NCI-H146 (cell line): ENCODE measurements around the gene CCT3.
A peak's percentile ranks its signal among the peaks of the same experiment; 100 is the strongest.
"Not testable (repeated sequence)": the region's sequence is repeated elsewhere in the genome, so short reads cannot be mapped to it uniquely, and the experiment has no call there.

ENCODE experiments used
- DNase-seq: peaks from one replicate; lab custom pipeline; 2025; lab: John Stamatoyannopoulos, UW

CCT3 gene

GRCh38 chr1:156368157-156368658, 30.1 kb upstream of the CCT3 start:
- no peak for DNase-seq

DNA sequence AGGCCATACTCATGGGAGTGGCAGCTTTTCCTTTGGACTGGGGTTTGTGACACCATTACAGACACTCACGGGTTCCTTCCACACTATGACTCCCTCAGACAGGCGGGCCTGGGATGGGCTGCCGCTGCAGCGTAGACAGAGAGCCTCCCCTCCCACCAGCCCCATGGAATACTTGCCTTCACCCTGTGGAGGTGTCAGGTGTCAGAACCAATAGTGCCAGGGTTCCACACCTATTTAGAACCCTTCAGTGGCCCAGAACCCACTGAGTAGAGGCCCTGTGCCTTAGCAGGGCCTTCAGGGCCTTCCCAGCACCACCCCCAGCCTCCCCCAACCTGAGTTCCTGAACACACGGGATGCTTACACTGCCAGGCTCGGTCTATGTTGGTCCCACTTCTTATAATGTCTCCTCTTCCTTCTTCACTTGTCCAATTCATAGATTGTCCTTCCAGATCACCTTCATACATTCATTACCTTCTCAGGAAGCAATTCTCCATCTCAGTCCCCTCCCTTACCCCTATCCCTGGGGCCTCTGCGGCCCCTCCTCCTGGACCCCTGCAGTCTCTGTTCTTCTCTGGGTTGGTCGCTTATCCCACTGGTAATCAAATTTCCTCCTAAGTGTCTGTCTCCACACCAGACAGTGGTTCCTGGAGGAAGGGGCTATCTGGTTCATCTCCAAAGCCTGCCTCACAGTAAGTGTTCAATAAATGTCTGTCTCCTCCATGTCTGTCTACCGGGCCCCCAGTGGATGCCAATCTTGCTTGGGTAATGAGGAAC, 29.5 kb upstream of the CCT3 start:
- no peak for DNase-seq

DNA sequence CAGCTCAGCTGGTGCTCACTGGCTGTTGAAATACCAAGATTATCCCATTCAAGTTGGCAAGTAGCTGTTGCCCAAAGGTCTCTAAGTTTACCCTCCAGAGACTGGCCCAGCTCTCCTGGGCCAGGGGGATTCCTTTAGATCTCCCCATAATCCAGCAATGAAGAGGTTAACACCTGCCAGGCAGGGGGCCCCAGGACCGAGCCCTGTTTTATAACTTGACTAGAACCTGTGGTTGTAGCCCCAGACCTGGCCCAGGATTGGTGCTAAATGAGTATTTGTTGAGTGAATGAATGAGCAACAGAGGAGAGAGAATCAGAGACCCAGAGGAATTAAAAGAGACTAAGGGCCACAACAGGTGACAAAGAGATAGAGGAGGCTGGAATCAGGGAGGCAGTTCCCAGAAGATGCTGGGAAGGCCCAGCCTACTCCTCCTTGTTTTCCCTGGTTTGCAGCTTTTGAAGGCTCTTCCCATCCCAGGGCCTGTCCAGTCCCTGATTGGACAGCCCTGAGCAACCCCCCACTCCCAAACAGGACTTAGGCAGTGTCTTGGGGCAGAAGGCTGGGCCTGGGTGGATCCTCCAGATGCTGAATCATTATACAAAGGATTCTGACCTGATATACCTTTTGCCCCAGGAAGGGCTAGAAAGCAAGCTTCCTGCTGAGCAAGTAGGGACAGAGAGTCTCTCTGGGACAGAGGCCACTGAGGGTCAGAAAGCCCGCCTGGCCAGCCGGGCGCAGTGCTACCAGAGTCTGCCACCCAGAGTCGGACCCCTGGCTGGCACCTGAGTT, 28.5 kb upstream of the CCT3 start:
- no peak for DNase-seq

DNA sequence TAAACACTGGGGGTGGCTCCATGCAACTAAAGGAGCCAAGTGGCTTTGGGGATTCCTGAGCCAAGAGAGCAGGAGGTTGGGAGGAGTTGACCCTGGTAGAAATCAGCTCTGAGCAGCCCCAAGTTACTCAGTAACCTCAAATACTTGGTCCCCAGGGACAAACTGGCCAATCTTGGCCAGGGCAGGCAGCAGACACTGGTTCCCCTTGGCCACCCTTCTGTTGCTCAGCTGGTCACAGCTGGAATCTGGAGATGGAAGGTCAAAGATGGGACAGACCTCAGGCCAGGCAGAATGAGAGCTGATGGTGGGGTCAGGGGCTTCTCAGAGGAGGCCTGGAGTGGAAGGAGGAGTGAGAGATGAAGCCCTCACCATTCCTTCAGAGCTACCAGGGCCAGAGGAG, 27.7 kb upstream of the CCT3 start:
- DNase-seq = no peak

DNA sequence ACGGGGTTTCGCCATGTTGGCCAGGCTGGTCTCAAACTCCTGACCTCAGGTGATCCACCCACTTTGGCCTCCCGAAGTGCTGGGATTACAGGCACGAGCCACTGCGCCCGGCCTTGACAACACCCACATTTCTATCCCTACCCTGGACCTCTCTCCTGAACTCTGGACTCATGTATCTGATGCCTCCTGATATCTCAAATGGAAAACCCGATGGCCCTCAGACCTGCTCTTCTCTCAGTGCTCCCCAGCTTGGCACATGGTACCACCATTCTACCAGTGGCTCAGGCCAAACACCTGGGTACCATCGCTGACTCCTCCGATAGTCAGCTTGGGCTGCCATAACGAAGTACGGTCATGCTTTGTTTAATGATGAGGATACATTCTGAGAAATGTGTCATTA, 22.4 kb upstream of the CCT3 start:
- DNase-seq = no peak

- DNase-seq = no peak
Measured at GRCh38 chr1:156359973-156360372, 21.9 kb upstream of the CCT3 start.

- DNase-seq = no peak
Measured at GRCh38 chr1:156359249-156359648, 21.2 kb upstream of the CCT3 start.

DNA sequence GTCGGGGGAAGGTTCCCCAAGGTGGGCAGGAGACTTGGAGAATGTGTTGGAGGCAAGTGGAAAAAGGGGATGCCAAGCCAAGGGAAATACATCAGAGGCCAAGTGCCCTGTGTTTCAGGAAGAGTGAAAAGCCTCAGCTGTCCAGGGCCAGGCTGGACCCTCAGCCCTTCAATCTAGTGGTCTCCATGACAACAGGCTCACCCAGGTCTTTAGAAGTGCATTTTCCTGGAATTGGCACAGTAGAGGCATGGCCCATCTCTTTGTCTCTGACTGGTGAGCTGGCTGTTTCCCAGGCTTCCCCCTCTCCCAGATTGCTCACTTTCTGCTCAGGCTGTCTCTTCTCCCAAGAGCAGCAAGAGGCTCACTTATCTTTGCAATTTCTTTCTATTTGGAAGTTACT, 20.5 kb upstream of the CCT3 start:
- DNase-seq = no peak

DNA sequence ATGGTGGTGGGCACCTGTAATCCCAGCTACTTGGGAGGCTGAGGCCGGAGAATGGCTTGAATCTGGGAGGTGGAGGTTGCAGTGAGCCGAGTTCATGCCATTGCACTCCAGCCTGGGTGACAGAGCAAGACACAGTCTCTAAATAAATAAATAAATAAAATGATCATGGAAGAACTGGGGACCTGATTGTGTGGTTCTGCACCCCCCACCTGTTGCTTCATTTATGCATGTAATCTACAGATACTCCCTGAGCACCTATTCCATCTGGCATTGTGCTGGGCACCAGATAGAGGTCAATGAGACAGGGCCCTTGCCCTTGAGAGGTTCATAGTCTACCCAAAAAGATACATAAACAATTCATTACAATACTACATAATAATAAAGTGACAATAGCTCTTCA, 19.9 kb upstream of the CCT3 start:
- DNase-seq = no peak

- DNase-seq = peak; percentile 80
Measured at GRCh38 chr1:156356875-156357534, 18.9 kb upstream of the CCT3 start.

DNA sequence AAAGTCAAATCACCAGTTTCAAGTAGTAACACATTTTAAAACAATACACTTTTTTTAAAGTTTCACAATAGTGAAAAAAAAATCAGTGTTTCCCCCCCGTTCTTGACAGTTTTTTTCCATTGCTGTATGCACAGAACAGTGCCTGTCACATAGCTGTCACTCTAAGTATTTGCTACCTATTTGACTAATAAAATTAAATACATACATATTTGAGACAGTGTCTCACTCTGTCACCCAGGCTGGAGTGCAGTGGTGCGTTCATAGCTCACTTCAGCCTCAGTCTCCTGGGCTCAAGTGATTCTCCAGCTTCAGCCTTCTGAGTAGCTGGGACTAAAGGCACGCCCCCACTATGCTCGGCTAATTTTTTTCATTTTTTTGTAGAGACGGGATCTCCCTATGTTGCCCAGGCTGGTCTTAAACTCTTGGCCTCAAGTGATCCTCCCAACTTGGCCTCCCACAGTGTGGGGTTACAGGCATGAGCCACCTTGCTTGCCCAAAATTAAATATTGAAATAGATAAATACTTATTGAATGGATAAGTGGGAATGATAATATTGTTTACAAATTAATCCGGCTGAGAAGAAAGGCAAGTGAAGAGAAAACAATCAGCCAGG, 18.3 kb upstream of the CCT3 start:
- no peak for DNase-seq

- DNase-seq = not testable (repeated sequence)
Measured at GRCh38 chr1:156352481-156352880, 14.4 kb upstream of the CCT3 start.

DNA sequence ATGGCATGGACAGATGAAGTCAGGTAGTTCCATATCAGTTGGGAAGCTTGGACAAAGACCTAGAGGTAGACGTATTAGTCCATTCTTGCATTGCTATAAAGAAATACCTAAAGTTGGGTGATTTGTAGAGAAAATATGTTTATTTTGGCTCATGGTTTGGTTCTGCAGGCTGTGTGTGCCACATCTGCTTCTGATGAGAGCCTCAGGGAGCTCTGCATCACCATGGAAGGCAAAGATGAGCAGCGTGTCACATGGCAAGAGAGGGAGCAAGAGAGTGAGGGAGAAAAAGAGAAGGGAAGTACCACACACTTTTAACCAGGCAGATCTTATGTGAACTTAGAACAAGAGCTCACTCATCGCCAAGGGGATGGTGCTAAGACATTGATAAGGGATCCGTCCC, 9.2 kb upstream of the CCT3 start:
- no peak for DNase-seq

DNA sequence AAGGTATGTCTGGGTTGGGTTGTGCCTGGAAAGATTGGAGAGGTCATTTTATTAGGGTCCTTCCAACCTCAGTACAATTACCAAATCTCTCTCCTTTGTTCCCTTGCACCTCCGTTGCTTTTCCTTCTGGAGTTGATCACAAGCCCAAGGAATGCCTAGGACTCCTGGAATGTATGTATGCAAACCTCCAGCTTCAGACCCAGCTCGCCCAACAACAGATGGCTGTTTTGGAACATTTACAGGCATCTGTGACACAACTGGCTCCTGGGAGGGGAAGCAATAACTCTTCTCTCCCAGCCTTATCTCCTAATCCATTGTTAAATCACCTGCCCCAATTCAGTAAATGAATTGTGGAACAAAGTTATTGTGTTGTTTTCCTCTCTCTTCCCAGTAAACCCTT, 8.5 kb upstream of the CCT3 start:
- no peak for DNase-seq

DNA sequence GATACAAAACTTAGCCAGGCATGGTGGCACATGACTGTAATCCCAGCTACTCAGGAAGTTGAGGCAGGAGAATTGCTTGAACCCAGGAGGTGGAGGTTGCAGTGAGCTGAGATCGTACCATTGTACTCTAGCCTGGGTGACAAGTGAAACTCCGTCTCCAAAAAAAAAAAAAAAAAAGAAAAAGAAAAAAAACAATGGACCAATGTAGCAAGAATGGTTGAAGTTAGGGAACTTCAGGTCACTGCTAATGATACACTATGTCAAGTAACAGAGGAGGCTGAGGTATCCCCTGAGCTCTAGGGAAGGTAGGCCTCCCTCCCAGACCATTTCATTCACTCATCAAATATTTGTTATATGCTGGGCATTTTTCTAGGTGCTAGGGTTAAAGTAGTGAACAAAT, 7.9 kb upstream of the CCT3 start:
- not testable (repeated sequence) for DNase-seq

GRCh38 chr1:156344409-156344808, 6.3 kb upstream of the CCT3 start:
- no peak for DNase-seq

DNA sequence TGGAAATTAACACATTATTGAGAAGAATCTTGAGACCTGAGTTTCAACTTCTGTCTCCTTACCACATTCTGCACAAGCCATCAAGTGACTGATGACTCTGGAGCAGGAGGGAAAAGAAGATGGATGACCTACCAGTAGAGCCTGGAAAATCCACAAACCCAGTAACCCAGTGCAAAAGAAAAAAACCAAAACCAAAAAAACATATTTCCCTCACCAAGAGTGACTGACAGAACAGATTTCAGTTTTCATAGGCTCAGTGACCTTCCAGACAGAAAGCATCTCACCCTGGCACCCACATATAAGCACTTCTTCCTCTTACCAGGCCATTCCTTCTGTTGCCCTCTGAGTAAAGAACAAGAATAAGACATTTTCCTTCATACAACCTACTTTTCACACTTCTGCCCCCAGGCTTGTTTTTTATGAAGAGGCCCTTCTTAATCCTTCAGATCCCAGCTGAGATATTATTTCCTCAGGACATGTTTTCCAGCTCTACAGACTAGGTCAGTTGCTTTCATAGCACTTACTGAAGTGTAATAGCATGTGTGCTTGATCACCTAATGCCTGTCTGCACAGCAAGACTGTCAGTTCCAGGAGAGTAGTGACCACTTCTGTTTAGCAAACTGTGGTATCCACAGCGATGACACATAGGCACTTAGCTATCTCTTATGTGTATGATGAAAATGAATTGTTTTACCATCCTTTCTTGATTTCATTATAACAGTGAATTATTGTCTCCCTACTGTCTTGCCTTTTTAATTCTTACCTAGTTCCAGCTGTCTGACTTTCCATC, 4.3 kb upstream of the CCT3 start:
- no peak for DNase-seq

DNA sequence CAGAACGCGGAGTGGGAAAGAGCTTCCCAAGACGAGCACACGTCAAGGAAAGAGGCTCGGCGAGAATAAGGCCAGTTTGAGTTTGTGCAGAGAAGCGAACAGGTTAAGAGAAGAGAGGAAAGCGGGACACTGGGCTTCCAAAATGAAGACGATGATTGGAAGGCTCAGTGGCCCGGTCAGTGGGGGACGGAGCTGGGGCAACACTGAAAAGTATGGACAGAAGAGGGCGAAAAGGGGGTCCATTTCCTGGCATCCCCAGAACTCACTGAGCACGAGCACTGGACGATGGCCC, 258 bp downstream of the CCT3 start:
- no peak for DNase-seq

- no peak for DNase-seq
Measured at GRCh38 chr1:156337052-156337887, 822 bp downstream of the CCT3 start.

- DNase-seq = no peak
Measured at GRCh38 chr1:156336242-156336641, 1.9 kb downstream of the CCT3 start.

GRCh38 chr1:156323179-156323578, 14.9 kb downstream of the CCT3 start:
- DNase-seq = not testable (repeated sequence)
